Choroid plexus epithelial cell (primary cell): Measurements from ENCODE around the gene MRPL28.
A peak's percentile ranks its signal among the peaks of the same experiment; 100 is the strongest.

Experiments
- DNase-seq: peaks from one replicate; pipeline ENCODE4 v3.0.0-alpha.2; 2010; ENCODE audit warnings: low read depth
- H3K4me3 ChIP-seq: 2 replicates; pipeline ENCODE4 v1.5.1; 2011; ENCODE audit warnings: low read depth, mild to moderate bottlenecking, control low read depth, low read length, moderate library complexity
- TF ChIP-seq, protein P1 (sequence below): conservative IDR thresholded peaks from 2 replicates; pipeline ENCODE4 v1.5.1; 2011; ENCODE audit warnings: low read depth, mild to moderate bottlenecking, control low read depth, inconsistent platforms, low read length, moderate library complexity

MRPL28 gene

GRCh38 chr16:322476-323143, 47.7 kb downstream of the MRPL28 start:
- TF ChIP-seq, protein P1, sequence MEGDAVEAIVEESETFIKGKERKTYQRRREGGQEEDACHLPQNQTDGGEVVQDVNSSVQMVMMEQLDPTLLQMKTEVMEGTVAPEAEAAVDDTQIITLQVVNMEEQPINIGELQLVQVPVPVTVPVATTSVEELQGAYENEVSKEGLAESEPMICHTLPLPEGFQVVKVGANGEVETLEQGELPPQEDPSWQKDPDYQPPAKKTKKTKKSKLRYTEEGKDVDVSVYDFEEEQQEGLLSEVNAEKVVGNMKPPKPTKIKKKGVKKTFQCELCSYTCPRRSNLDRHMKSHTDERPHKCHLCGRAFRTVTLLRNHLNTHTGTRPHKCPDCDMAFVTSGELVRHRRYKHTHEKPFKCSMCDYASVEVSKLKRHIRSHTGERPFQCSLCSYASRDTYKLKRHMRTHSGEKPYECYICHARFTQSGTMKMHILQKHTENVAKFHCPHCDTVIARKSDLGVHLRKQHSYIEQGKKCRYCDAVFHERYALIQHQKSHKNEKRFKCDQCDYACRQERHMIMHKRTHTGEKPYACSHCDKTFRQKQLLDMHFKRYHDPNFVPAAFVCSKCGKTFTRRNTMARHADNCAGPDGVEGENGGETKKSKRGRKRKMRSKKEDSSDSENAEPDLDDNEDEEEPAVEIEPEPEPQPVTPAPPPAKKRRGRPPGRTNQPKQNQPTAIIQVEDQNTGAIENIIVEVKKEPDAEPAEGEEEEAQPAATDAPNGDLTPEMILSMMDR = no peak
- no peak overlapping the region for H3K4me3 ChIP-seq
- no peak for DNase-seq

DNA sequence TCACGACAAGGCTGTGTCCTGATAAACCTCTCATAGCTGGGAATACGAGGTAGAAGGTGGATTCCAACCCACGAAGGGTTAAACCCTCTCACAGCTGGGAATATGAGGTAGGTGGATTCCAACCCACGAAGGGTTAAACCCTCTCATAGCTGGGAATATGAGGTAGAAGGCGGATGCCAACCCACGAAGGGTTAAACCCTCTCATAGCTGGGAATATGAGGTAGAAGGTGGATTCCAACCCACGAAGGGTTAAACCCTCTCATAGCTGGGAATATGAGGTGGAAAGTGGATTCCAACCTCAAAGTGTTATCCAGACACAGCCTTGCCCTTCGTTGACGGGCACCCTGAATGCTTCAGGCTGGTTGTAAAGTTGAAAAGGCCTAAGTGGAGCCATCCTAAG, 48.8 kb downstream of the MRPL28 start:
- H3K4me3 ChIP-seq = no peak overlapping the region
- DNase-seq = no peak
- TF ChIP-seq, protein P1 = no peak

GRCh38 chr16:320206-320605, 50.1 kb downstream of the MRPL28 start:
- TF ChIP-seq, protein P1 = no peak
- no peak for DNase-seq
- H3K4me3 ChIP-seq = no peak overlapping the region

DNA sequence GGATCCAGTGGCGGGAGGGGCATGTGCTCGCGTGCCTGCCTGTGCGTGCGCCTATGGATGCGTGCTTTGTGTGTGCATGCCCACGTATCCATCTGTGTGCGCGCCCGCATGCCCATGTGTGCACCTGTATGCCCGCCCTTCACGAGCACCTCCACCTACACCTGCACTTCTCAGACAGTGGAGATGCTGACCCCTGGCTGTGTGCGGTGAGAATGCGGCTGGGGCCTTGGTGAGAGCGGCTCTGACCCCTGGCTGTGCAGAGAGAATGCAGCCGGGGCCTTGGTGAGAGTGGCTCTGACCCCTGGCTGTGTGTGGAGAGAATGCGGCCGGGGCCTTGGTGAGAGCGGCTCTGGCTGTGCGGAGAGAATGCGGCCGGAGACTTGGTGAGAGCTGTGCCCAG, 51.7 kb downstream of the MRPL28 start:
- TF ChIP-seq, protein P1 = peak; percentile 18
- no peak overlapping the region for H3K4me3 ChIP-seq
- no peak for DNase-seq

GRCh38 chr16:317583-317982, 52.8 kb downstream of the MRPL28 start:
- TF ChIP-seq, protein P1 = no peak
- no peak overlapping the region for H3K4me3 ChIP-seq
- no peak for DNase-seq
